ENCODE data around the gene KCNK15. TPM values are rescaled to one million over a fixed set of nuclear protein-coding genes. Genes with fewer than 3 reads are reported as not detected.
A peak's percentile ranks its signal among the peaks of the same experiment; 100 is the strongest.

KCNK15 gene
- total RNA-seq, 1 donor from 2014 or later: 0.20 TPM

DNA sequence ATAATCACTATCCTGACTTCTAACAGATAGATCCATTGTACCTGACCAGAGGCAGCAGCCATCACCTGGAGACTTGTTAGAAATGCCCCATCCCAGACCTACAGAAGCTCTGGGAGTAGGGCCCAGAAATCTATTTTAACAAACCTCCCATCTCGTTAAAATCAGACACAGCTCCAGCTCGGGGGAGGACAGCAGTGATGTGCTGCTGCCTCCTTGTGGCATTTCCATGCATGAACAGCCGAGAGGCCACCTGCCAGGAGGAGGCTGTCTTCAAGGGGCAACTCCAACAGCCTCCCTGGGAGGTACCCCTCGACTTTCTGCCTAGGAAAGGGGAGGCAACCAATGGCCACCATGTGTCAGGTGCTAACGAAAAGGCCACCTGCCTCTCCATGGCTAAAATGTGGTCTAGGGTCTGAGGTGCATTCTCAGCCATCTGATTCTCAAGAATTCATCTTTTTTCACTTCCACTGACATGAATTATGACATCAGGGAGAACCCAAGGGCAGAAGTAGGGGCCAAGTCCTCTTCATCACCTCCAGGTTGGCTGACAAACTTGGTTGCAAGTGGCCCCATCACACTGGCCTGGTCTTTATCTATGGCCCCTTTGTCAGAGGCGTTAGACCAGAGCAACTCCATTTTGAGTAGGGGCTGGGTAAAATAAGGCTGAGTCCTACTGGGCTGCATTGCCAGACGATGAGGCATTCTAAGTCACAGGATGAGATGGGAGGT is 12.2 kb upstream of the KCNK15 start:
- peak; percentile 70 for ATAC-seq
- peak; percentile 57 for DNase-seq (ENCODE audit: low spot score)

DNA sequence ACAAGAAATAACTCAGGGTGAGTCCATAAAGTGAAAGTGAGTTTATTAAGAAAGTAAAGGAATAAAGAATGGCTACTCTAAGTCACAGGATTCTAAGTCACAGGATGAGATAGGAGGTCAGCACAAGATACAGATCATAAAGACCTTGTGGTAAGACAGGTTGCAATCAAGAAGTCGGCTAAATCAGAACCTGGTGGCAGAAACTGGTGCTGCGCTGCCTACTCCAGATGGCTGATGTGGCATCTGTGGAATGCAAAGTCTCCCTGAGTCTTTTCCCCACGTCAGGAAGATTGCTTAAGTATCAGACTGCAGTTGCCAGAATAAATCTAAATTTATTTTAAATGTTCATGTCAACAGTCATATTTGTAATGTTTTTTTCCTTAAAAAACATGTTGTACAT is 10.7 kb upstream of the KCNK15 start:
- ATAC-seq (no peak), DNase-seq (ENCODE audit: low spot score) (no peak)

DNA sequence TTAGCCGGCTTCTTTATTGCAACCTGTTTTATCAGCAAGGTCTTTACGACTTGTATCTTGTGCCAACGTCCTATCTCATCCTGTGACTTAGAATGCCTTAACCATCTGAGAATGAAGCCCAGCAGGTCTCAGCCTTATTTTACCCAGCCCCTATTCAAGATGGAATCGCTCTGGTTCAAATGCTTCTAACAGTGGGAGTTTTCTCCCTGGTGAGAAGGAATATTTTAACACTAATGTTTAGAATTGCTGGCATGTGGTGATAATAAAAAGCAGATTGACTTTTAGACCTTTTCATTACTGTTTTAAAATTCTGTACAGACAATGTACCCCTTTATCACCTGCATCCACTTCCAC is 9.9 kb upstream of the KCNK15 start:
- no peak for ATAC-seq
- no peak for DNase-seq (ENCODE audit: low spot score)

DNA sequence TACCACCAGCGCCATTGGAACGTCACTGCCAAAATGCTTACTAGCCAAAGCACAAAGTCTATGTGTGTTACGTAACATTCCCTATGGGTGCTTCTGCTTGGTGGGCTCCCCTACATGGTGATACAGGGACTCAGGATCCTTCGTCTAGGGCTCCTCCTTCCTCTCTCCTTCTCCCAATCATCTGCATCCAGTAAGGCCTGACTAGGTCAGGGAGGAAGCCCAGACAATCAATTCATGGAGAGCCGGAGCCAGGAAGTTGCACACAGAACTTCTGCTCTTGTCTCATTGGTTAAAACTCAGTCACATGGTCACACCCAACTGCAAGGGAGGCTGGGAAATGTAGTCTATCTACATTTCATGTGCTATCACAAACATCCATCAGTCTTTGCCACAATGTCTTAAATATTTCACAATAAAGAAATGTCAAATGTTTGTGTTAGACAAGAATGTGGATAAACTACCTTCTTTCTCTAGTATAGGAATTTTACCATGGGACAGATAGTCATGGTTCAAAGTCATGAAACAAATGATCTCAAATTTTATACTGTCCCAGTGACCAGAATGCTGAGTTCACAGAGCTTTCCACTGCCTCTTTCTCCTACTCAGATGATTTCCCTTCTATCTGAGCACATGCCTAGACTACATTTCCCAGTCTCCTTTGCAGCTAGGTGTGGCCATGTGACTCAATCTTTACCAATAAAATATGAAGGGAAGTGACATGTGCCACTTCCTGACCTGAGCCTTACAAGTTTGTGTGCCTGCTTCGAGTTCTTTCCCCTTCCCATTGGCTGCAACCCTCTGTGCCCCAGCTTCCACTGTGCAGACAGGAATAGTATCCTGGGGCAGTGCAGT is 9.3 kb upstream of the KCNK15 start:
- ATAC-seq: peak; percentile 93
- DNase-seq (ENCODE audit: low spot score): peak; percentile 75

DNA sequence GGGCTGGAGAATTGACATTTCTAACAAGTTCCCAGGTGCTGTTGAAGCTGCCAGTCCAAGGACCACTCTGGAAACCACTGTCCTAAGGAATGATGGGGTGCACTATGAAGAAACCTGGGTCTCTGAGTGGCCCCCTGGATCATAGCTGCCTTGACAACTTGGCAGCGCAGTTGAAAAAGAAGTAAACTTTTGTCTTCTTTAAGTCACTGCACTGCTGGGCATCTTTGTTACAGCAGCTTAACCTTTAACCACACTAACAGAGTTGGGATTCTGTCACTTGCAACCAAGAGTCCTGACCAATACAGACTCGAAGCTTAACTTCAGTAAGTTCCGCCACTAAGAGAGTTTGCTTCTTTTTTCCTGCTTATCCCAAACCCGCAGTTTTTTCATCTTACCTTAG is 8.5 kb upstream of the KCNK15 start:
- no peak for ATAC-seq
- DNase-seq (ENCODE audit: low spot score): no peak

DNA sequence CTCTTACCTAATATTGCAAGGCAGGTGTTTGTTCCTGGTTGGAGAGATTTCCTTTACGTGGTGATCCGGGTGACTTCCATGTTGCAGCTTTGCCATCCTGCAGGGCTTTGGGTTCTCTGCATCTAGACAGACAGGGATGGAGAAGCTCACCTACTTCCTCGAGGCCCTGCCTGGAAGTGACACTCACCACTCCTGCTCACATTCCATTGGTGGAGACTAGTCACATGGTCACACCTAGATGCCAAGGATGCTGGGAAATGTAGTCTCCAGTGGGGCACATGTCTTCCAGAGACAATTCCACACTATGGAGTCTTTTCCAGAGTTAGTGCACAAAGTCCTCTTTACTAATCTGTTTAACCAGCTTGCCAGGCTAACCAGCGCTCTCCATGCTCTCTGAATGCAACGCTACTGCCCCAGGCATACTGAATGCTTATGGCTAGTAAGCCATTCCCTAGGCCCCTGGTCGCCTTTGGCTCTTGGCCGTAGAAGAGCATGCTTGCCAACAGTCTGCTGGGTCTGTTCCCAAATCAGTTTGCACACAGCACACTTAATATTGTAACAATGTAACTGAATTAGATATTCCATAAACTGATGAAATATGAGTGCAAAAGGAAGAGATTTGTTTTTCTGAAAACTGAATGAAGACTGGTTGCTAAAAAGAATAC is 6.7 kb upstream of the KCNK15 start:
- DNase-seq (ENCODE audit: low spot score) (peak; percentile 59), ATAC-seq (peak; percentile 51)

DNA sequence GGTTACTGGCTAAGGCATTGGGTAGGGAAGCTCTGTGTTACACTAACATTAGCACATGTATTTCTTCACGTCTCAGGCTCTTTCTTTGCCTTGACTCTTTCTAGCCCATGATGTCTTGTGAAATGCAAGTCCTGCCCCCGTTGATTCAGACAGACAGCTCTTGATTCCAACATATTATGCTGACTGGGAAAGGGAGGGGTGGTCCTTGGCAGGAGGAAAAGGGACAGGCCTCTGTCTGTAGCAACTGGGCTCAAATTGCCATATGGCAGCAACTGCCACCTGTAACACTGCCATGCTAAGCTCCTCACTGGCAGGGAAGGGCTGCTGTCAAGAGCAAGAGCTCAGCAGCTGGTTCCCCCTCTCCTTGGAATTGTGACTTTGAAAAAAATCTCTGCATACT is 5.7 kb upstream of the KCNK15 start:
- DNase-seq (ENCODE audit: low spot score) (no peak), ATAC-seq (no peak)

DNA sequence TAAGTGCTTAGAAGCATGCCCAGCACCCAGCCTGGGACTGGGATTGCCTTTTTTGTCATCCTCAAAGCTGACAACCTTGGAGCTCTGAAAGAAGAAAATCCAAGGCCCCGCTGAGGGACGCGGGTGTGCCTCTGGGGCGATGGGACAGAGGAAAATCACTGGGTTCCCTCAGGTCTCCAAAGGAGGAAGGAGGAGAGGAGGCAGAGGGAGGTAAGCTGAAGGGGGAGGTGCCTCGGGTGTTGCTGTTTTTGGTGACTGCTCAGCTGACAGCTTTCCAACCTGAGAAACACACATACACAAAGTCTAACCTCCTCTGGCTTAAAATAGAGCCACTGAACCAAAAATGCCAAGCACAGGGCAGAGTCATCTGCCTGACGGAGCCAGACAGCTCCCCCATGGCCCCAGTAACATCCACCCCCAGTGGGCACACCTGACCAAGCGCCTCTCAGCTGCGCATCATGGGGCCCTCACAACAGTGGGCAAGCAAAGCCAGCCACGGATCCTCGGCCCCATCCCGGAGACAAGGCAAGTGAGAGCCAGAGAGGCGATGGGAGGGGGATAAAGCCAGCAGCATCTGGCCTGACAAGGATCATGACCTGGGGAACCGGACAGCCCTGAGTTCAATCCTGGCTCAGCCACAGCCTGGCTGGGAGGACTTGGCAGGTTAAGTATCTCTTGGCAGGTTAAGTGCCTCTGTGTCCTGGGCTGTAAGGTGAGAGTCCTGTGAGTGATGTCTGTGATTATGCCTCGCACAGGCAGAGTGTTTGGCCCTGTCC is 3.2 kb upstream of the KCNK15 start:
- DNase-seq (ENCODE audit: low spot score): no peak
- ATAC-seq: peak; percentile 27

DNA sequence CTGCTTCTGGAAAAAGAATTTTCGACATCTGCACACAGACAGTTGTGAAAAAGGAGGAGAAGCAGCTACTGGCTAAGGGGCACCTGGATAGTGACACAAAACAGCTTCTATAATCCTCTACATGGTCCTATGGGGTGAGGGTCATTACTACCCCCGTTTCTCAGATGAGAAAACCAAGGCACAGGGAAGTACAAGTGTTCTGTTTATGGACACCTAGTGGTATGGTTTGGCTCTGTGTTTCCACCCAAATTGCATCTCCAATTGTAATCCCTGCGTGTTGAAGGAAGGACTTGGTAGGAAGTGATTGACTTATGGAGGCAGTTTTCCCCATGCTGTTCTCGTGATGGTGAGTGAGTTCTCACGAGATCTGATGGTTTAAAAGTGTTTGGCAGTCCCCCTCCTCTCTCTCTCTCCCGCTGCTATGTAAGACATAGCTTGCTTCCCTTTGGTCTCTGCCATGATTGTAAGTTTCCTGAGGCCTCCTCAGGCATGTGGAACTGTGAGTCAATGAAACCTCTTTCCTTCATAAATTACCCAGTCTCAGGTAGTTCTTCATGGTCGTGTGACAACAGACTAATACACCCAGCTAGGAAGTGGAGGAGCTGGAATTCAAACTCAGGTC is 2.5 kb upstream of the KCNK15 start:
- ATAC-seq (no peak), DNase-seq (ENCODE audit: low spot score) (no peak)

DNA sequence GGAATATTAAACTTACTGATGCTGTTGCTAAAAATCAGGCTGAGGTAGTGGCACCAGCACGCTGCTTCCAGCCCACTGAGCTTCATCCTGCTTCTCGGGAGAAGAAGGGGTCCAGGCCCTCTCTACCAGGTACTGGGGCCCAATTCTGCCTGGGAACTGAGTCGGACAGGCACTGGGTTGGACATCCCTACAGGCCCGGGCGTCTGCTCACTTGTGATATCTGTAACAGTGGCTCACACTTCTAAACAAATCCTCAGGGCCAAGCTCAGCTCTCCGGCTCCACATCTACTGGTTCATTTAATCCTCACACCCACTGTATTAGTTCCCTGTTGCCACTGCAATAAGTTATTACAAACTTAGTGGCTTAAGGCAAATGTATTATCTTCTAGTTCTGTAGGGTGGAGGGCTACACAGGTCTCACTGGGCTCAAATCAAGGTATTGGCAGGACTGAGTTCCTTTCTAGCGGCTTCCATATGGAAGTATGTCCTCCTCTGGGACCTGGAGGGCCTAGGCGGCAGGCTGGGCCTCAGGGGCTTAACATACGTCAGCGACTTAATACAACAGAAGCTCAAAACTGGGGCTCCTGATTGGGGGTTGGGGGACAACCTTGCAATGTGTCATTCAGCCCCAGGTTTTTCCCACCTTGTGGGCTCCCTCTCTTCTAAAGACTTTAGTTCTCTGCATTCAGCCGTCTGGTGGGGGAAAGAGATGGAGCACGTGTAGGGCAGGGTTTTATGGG is 1.6 kb upstream of the KCNK15 start:
- ATAC-seq: no peak
- DNase-seq (ENCODE audit: low spot score): no peak

DNA sequence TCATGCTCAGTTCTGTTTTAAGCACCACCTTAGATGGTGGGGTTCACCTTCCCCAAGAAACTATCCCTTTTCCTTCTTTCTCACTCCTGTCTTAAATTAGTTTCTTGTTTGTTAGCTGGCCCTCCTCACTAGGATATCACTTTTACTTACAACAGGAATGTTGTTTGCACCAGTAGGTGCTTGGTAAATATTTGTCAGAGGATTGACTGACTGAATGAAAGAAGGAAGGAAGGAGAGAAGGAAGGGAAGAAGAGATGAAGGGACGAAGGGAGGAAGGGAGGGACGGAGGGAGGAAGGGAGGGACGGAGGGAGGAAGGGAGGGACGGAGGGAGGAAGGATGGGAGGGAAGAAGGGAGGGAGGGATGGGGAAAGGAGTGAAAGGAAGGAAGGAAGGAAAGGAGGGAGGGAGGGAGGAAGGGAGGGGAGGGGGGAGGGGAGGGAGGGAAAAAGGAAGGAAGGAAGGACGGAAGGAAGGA is 505 bp upstream of the KCNK15 start:
- no peak for ATAC-seq

DNA sequence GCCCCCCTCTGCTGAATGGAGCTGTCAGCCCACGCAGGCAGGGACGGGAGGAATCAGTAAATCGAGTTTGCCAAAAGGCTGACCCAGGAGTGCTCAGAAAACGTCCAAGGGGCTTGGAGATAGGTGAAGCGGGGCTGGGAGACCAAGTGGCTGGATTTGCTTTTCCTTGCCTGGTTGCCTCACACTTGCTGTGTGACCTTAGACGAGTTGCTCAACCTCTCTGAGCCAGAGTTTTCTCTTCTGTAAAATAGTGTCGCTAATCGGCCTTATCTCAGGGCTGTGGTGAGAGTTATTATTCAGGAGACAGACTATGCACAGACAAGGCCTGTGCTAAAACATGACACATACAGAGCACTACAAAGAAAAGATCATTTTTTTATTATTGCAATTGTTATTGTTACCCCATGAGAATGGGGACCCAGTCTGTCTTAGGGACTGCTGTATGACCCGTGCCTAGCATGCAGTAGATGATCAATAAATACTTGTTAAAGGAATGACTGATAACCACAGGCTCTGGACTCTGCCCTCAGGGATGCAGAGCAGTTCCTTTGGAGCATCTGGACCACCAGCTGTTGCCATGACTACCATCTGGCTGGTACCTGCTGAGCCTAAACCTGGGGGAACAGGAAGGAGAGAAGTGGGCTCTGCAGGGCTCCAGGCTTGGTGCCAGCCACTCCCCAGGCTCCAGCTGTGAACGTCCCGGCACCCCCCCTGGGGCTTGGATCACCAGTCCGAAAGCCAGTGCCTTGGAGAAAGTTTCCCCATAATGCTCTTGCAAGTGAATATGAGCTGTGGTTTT is 901 bp downstream of the KCNK15 start:
- DNase-seq (ENCODE audit: low spot score) (no peak), ATAC-seq (no peak)

More for the DNA sequence above, 505 bp upstream of the KCNK15 start:
- DNase-seq (ENCODE audit: low spot score): no peak

DNA sequence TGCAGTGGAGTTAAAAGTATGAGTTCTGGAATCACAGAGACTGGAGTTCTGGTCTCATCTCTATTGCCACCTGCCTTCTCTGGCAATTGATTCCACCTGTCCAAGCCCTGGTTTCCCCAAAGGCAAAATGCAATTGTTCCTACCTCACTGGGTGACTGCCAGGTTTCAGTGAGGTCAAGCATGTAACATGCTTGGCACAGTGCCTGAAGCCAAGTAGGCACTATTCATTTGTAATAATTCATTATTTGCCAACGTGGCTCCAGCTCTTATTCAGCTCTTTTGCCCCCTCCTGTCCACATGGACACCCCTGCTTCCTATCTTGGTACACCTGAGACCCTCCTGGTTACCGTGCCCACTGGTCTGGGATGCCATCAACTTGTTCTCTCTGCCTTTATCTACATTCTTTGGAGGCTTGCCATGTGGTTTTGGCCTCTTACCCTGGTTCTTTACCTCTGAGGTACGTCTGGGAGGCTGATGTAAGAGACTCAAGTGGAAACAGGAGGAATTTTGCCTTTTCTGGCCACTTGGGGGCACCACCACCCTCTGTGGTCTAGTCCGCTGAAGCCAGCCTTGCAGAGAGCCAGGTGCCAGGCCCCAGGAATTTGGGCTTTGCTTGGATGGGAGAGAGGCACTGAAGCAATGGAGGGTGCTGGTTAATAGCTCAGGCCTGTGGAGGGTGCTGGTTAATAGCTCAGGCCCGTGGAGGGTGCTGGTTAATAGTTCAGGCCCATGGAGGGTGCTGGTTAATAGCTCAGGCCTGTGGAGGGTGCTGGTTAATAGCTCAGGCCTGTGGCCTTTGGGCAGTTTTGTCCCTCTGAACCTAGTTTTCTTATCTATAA is 1.7 kb downstream of the KCNK15 start:
- ATAC-seq (peak; percentile 73), DNase-seq (ENCODE audit: low spot score) (peak; percentile 62)

DNA sequence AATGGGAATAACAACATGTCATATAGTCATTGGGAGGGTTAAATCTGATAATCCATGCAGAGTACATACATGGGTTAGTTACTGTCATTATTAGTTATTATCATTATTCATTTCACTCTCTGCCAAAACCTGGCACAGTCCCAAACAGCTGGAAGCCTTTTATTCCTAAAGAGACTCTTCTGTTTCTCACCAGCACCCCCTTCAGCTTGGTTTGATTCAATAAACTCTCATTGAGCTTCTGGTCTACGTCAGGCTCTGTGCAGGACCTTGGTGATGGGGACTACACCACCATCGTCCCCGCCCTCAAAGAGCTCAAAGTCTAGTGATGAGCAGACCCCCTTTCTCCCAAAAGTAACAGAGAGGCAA is 2.3 kb downstream of the KCNK15 start:
- ATAC-seq (no peak), DNase-seq (ENCODE audit: low spot score) (no peak)

DNA sequence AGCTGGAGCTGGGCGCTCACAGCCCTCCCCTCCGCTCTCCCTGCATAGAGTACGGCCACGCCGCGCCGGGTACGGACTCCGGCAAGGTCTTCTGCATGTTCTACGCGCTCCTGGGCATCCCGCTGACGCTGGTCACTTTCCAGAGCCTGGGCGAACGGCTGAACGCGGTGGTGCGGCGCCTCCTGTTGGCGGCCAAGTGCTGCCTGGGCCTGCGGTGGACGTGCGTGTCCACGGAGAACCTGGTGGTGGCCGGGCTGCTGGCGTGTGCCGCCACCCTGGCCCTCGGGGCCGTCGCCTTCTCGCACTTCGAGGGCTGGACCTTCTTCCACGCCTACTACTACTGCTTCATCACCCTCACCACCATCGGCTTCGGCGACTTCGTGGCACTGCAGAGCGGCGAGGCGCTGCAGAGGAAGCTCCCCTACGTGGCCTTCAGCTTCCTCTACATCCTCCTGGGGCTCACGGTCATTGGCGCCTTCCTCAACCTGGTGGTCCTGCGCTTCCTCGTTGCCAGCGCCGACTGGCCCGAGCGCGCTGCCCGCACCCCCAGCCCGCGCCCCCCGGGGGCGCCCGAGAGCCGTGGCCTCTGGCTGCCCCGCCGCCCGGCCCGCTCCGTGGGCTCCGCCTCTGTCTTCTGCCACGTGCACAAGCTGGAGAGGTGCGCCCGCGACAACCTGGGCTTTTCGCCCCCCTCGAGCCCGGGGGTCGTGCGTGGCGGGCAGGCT is 4.6 kb downstream of the KCNK15 start:
- ATAC-seq (no peak), DNase-seq (ENCODE audit: low spot score) (no peak)

DNA sequence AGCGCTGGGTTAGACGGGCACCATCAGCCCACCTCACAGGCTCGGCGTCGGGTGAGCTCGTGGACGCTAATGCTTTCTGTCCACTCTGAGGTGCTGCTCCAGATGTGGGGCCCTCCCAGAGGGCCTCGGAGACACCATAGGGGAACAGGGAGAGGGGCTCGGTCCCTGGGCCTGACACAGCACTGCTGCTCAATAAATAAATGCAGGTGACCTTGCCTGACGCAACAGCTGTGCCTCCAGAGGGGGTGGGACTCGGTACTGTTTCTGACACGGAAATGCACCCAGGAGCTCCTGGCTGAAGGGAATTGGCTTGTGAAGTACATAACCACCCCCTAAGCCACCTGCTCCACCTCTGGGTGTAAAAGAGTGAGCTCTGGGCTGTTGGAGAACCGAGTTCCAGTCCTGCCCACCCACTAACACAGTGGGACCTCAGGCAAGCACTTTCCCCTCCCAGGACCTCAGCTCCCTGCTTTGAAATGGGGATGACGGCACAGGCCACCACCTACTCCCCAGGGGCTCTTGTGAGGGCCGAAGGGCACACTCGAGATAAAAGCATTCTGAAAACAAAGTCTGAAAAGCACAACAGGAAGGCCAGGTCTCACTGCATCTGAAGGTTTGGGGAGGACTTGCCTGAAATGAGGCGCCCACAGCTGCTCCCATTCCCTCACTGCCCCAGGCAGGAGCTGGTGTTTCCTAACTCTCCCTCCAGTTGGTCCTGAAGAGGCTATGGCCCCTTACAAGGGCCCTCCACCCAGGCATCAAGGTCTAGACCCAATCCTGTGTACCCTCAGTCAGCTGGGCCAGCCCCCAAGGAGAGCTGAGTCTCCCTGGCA is 6.7 kb downstream of the KCNK15 start:
- no peak for ATAC-seq
- DNase-seq (ENCODE audit: low spot score): no peak

DNA sequence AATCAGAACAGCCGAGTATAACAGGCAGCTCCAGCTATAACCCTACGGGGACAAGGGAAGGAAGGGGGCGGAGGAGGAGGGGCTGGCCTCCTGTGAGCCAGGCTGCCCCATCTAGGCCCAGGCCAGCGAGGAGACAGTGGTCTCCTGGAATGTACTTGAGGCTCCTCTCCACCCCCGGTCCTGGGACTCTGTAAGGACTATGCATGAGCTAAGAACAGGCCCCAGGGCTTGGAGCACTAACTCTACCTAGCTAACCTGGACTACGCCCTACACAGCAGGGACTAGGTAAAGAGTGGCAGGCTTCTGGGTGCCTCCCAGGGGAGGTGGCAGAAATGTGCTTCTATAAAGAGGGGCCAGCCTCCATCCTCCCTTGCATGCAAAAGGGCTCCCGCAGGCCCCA is 8.9 kb downstream of the KCNK15 start:
- DNase-seq (ENCODE audit: low spot score): no peak
- ATAC-seq: no peak

All from left lobe of liver (tissue), 2 donors.